HUES6 (cell line): Measurements from ENCODE around the gene ZNF454.

Experiments
- H3K27ac ChIP-seq: 2 replicates; pipeline ENCODE4 v1.7.0; 2013; ENCODE audit warnings: low read depth, mild to moderate bottlenecking, low read length, inconsistent platforms
- H3K27me3 ChIP-seq: 2 replicates; pipeline ENCODE4 v1.6.1; 2013; ENCODE audit warnings: low read length; ENCODE audit not compliant: control insufficient read depth, insufficient read depth
- H3K36me3 ChIP-seq: 2 replicates; pipeline ENCODE4 v1.6.1; 2013; ENCODE audit warnings: low read length; ENCODE audit not compliant: control insufficient read depth, insufficient read depth
- H3K4me1 ChIP-seq: 2 replicates; pipeline ENCODE4 v1.6.1; 2013; ENCODE audit warnings: low read length; ENCODE audit not compliant: control insufficient read depth, insufficient read depth
- H3K4me3 ChIP-seq: 2 replicates; pipeline ENCODE4 v1.5.1; 2013; ENCODE audit warnings: low read depth, low read length
- H3K9ac ChIP-seq: one replicate; pipeline ENCODE4 v1.6.1; 2013; ENCODE audit warnings: mild to moderate bottlenecking, low read length
- H3K9me3 ChIP-seq: 2 replicates; pipeline ENCODE4 v1.6.1; 2013; ENCODE audit warnings: low read depth, low read length; ENCODE audit not compliant: control insufficient read depth, insufficient read depth

ZNF454 gene

DNA sequence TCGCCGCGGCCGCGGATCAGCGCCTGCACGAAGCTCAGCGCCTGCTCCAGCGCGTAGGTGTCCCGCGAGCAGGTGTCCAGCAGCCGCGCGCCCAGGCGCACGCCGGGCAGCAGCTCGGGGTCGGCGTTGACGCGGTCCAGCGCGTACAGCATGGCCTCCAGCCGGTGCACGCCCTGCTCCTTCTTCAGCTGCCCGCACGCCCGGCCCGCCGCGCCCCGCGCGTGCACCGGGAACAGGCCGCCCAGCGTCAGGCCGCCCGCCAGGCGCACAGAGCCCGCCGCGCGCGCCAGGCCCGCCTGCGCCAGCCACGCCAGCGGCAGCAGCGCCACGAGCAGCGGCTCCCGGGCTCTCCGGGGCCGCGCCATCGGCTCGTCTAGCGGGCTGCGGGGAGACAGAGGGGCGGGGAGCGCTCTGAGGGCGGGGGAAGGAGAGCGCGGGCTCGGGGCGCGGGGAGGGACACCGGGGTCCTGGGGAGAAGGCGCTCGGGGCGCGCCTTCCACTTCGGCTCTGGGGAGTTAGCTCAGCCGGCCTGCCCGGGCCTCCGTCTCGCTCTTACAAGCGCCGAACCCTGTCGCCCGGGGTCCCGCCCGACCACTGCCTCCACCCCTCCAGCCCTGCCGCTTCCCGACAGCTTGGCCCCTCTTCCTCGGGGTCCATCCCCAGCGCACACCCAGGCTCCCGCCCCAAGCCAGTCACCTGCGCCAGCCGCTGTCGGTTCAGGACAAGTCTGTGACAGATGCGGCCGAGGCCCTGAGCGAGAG, 53.8 kb downstream of the ZNF454 start, which contains the start of gene GRM6:
Gene GRM6, minus strand, starts transcription at position 741 of the 761 bp plus-strand sequence. Its CDS starts 376 bp downstream, at position 365.
- Histone ChIP-seq H3K36me3 (no peaks in the 10 kb centered on the region), H3K4me1 (peaks cover 7% of the 10 kb centered on the region; the same call in 1 of the 2 replicates), H3K27me3 (peaks cover 64% of the 10 kb centered on the region), H3K27ac (no peak within 1 kb of the TSS), H3K4me3 (peak within 1 kb of the TSS; percentile 41), H3K9me3 (peaks cover 9% of the 10 kb centered on the region; the same call in 1 of the 2 replicates), H3K9ac (no peak within 1 kb of the TSS)

DNA sequence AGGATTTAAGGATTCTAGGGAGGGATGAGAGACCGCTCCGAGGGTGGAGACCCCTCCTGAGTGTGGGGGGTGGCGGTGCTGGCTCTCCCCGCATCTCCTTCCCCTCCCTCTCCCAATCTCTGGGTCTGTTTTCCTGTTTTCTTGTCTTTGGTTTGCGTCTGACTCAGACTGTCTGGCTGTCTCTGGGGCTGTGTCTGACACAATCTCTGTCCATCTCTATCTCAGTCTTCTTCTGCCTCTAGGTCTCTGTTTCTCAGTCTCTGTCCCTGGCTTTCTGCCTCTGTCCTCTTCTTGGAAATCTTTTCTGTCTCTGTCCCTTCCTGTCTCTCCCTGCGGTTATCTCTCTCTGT, 54.3 kb downstream of the ZNF454 start:
- H3K9me3 ChIP-seq = peaks cover 5% of the 10 kb centered on the region; the same call in 1 of the 2 replicates
- H3K9ac ChIP-seq = no peak overlapping the region
- peaks cover 7% of the 10 kb centered on the region; the same call in 1 of the 2 replicates for H3K4me1 ChIP-seq
- H3K36me3 ChIP-seq = no peaks in the 10 kb centered on the region
- H3K27ac ChIP-seq = no peak overlapping the region
- peak overlapping the region; percentile 41 for H3K4me3 ChIP-seq
- H3K27me3 ChIP-seq = peaks cover 64% of the 10 kb centered on the region

- peaks cover 7% of the 10 kb centered on the region; the same call in 1 of the 2 replicates for H3K4me1 ChIP-seq
- peaks cover 64% of the 10 kb centered on the region for H3K27me3 ChIP-seq
- H3K36me3 ChIP-seq = no peaks in the 10 kb centered on the region
- H3K27ac ChIP-seq = no peak overlapping the region
- peaks cover 11% of the 10 kb centered on the region; the same call in 1 of the 2 replicates for H3K9me3 ChIP-seq
- H3K4me3 ChIP-seq = no peak overlapping the region
- H3K9ac ChIP-seq = no peak overlapping the region
These were observed 55.2 kb downstream of the ZNF454 start for GRCh38 chr5:178996156-178996555.

DNA sequence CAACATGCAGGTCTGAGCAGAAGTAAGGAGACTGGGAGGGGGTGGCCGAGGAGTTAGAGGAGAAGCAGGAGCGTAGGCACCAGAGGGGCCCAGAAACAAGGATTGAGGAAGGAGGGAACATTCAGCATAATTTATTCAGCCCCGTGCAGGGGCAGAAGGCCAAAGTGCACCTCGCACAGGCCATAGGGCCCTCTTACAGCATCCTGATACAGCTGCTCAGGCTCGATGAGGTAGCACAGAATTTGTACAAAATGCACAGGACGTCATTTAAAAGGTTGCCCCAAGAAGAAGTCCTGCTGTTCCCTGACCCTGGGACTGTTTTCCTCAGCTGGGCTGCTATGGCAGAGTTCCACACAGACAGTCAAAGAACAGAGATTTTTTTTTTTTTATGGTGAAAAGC, 56.2 kb downstream of the ZNF454 start:
- peaks cover 12% of the 10 kb centered on the region; the same call in 1 of the 2 replicates for H3K9me3 ChIP-seq
- H3K36me3 ChIP-seq = no peaks in the 10 kb centered on the region
- H3K4me3 ChIP-seq = no peak overlapping the region
- peaks cover 7% of the 10 kb centered on the region; the same call in 1 of the 2 replicates for H3K4me1 ChIP-seq
- no peak overlapping the region for H3K27ac ChIP-seq
- no peak overlapping the region for H3K9ac ChIP-seq
- H3K27me3 ChIP-seq = peaks cover 59% of the 10 kb centered on the region

DNA sequence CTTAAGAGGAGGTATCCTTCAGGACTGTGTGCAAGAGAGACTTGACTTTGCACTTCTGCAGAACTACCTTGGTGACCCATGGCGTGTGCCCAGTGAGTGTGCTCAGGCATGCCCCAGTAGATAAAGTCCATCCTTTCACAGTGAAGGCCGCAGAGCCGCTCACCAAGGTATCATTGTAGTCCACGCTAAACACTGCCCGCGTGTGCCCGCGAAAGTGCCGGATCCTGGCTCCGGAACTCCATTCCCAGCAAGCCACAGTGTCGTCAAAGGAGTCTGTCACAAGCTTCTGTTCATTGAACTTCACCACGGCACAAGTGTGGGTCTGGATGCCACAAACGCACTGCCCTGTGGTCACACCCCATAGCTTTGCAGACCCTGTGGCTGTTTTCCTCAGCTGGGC, 57.4 kb downstream of the ZNF454 start:
- Histone ChIP-seq H3K4me3 (no peak overlapping the region), H3K27ac (no peak overlapping the region), H3K4me1 (peaks cover 7% of the 10 kb centered on the region; the same call in 1 of the 2 replicates), H3K9ac (no peak overlapping the region), H3K27me3 (peaks cover 46% of the 10 kb centered on the region), H3K9me3 (peaks cover 17% of the 10 kb centered on the region), H3K36me3 (no peaks in the 10 kb centered on the region)

DNA sequence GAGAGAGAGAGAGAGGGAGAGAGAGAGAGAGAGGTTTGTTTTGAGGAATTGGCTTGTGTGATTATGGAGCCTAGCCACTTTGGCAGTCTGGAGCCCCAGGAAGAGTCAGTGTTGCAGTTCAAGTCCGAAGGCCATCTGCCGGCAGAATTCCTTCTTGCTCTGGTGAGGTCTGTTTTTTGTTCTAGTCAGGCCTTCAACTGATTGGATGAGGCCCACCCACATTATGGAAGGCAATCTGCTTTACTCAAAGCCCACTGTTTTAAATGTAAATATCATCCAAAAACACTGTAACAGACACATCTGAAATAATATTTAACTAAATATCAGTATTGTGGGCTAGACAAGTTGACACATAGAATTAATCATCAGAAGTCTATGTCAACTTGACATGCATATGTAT, 65.6 kb downstream of the ZNF454 start:
- Histone ChIP-seq H3K9me3 (peaks cover 37% of the 10 kb centered on the region), H3K4me3 (no peak overlapping the region), H3K4me1 (no peaks in the 10 kb centered on the region), H3K9ac (no peak overlapping the region), H3K27ac (no peak overlapping the region), H3K27me3 (no peaks in the 10 kb centered on the region), H3K36me3 (no peaks in the 10 kb centered on the region)

DNA sequence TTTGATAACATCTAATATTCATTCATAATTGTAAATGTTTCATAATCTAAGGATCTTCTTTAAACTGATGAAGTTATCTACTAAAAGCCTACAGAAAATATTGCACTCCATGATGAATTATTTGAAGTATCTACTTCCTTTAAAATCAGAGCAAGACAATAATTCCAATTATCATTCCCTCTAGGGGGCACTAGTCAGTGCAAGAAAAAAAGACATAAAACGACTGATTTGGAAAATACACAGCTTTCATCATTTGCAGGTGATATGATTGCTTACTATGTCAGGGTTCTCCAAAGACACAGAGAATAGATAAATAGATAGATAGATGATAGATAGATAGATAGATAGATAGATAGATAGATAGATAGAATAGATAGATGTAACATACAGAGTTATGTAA, 67.7 kb downstream of the ZNF454 start:
- H3K27me3 ChIP-seq = no peaks in the 10 kb centered on the region

More for the DNA sequence above, 67.7 kb downstream of the ZNF454 start:
- Histone ChIP-seq H3K9ac (no peak overlapping the region), H3K9me3 (peaks cover 42% of the 10 kb centered on the region), H3K4me3 (no peak overlapping the region), H3K4me1 (no peaks in the 10 kb centered on the region), H3K27ac (no peak overlapping the region), H3K36me3 (no peaks in the 10 kb centered on the region)
